HG03469 (cell line): ENCODE results near the gene SMIM1.

Experiments used
- ATAC-seq: cut with Tn5 transposase; IDR thresholded peaks from one replicate; pipeline ENCODE4 v1.9.1; 2021; ENCODE audit warnings: mild to moderate bottlenecking, moderate library complexity, moderate number of reproducible peaks; ENCODE audit not compliant: unreplicated experiment

The SMIM1 gene

GRCh38 chr1:3753656-3754454 lies 18.7 kb upstream of the SMIM1 start:
- ATAC-seq, result no peak

- no peak for ATAC-seq
These were observed 16.2 kb upstream of the SMIM1 start for GRCh38 chr1:3756394-3756793.

- no peak for ATAC-seq
These were observed 13.4 kb upstream of the SMIM1 start for GRCh38 chr1:3759164-3759563.

GRCh38 chr1:3759796-3760195 lies 12.8 kb upstream of the SMIM1 start:
- ATAC-seq, result no peak

GRCh38 chr1:3761296-3762010 lies 11.1 kb upstream of the SMIM1 start:
- no peak for ATAC-seq

GRCh38 chr1:3762151-3762872 lies 10.2 kb upstream of the SMIM1 start:
- ATAC-seq, result no peak

GRCh38 chr1:3762873-3763228 lies 9.7 kb upstream of the SMIM1 start:
- no peak for ATAC-seq

GRCh38 chr1:3763351-3764125 lies 9.0 kb upstream of the SMIM1 start:
- ATAC-seq, result no peak

- ATAC-seq, result no peak
These were observed 5.1 kb upstream of the SMIM1 start for GRCh38 chr1:3767328-3767925.

- no peak for ATAC-seq
These were observed 3.6 kb upstream of the SMIM1 start for GRCh38 chr1:3768811-3769390.

GRCh38 chr1:3770047-3770765 lies 2.3 kb upstream of the SMIM1 start:
- ATAC-seq, result no peak

- no peak for ATAC-seq
These were observed 1.2 kb upstream of the SMIM1 start for GRCh38 chr1:3771108-3772026.

GRCh38 chr1:3772027-3772714 lies 378 bp upstream of the SMIM1 start:
- ATAC-seq, result no peak

- ATAC-seq, result no peak
These were observed 1.2 kb downstream of the SMIM1 start for GRCh38 chr1:3773572-3774275.

GRCh38 chr1:3774276-3774945 lies 1.9 kb downstream of the SMIM1 start:
- no peak for ATAC-seq

GRCh38 chr1:3774946-3775489 lies 2.5 kb downstream of the SMIM1 start:
- no peak for ATAC-seq
